Activated T-helper 2 cell treated with anti-CD3 and anti-CD28 coated beads, Interferon-gamma antibody, Interleukin-2, Interleukin-4, amounts not matched to agents 10 μg/mL and 5 μg/mL and 100 μg/mL, durations not matched to agents 14 hours and 24 hours and 36 hours (primary cell): Measurements from ENCODE around the gene CAPZB. TPM values are rescaled to one million over a fixed set of nuclear protein-coding genes. Genes with fewer than 3 reads are reported as not detected.
A peak's percentile ranks its signal among the peaks of the same experiment; 100 is the strongest.

Experiments used
- DNase-seq: peaks from one replicate; pipeline ENCODE4 v3.0.0; 2021; ENCODE audit warnings: low spot score
- H3K27ac Mint-ChIP-seq: one replicate; pipeline ENCODE4 v1.8.0; 2021; ENCODE audit warnings: mixed read lengths
- H3K27me3 Mint-ChIP-seq: one replicate; pipeline ENCODE4 v1.8.0; 2021; ENCODE audit warnings: low read depth, mixed read lengths
- H3K36me3 Mint-ChIP-seq: one replicate; pipeline ENCODE4 v1.8.0; 2021; ENCODE audit warnings: low read depth, mixed read lengths
- H3K4me1 Mint-ChIP-seq: one replicate; pipeline ENCODE4 v1.8.0; 2021; ENCODE audit warnings: low read depth, mixed read lengths
- H3K4me3 Mint-ChIP-seq: one replicate; pipeline ENCODE4 v1.8.0; 2021; ENCODE audit warnings: low read depth, mild to moderate bottlenecking, moderate library complexity, mixed read lengths
- H3K9me3 Mint-ChIP-seq: one replicate; pipeline ENCODE4 v1.8.0; 2021; ENCODE audit warnings: mixed read lengths
- intact Hi-C: fragments of 100-400 bp; cut with micrococcal nuclease; formaldehyde crosslinking; loops from one replicate; pipeline ENCODE4 v1.15.1; 2023
- total RNA-seq: library from RNA; stranded (reverse); gene quantifications from 2 replicates; pipeline ENCODE4 v1.2.3, GENCODE V29; 2022

CAPZB gene
- total RNA-seq, 1 donor from 2014 or later: 329 TPM

DNA sequence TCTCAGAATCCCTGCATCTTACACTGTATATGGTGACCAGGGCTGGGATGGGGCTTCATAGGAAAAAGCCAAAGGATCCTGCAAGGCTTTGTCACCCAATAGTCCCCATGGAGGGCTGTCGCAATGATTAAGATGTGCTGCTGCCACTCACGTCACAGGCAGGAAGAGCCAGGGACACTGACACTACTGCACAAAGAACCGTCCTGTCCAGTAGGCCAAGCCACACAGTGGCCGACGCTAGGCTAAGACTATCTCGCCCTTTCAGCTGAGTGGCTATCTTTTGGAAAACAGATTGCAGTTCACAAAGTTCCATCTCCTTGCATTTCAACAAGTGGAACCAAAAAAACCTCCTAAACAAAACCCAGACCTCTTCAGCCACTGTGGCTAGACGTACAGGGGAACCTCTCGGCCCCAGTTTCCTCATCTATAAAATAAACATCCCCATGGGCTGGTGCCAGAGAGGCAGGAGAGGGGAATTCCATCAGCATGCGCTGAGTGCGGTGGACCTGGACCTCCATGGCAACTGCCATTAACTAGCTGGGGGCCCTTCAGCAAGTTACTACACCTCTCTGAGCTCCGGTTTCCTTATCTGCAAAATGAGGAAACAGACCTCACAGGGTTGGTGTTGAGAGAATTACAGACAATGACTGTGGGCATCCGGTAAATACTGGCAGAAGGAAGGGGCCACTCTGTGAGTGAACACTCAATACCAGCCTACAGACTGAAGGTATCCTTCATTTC, 8.7 kb downstream of the CAPZB start:
- Mint-ChIP-seq H3K27ac (peak overlapping the region; percentile 90), H3K9me3 (no peaks in the 10 kb centered on the region), H3K4me3 (peak overlapping the region; percentile 70), H3K27me3 (no peaks in the 10 kb centered on the region), H3K4me1 (peaks cover 82% of the 10 kb centered on the region), H3K36me3 (peaks cover 46% of the 10 kb centered on the region)
- DNase-seq: peak; percentile 28
- intact Hi-C loops: loop anchor here (1.0 to 5.0 kb wide), 4 partner anchors 7 to 39 kb away; partner anchors contain the start of gene CAPZB

DNA sequence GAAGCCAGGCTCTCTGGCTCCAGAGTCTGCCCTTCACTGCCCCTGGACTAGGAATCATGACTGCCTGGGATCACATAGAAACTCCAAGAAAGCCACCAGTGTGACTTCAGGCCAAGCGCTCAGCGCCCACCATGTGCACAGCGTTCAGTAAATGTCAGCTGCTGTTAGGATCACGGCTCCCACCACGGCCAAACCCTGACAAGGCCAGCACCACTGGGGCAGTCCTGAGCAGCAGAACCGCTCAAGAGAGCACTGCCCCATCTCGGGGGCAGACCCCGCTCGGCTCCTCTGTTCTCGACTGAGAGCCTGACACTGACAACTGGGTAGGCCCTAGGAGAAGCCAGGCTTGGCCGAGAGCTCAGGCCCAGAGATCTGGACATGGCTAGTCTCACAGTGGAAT, 10.0 kb downstream of the CAPZB start:
- H3K27me3 Mint-ChIP-seq: no peaks in the 10 kb centered on the region
- no peak for DNase-seq
- H3K4me3 Mint-ChIP-seq: no peak overlapping the region
- intact Hi-C loops: loop anchor here (5.0 kb wide), 1 partner anchor 38 kb away; no protein-coding TSS in a partner anchor
- H3K36me3 Mint-ChIP-seq: peaks cover 48% of the 10 kb centered on the region
- H3K9me3 Mint-ChIP-seq: no peaks in the 10 kb centered on the region
- peak overlapping the region; percentile 90 for H3K27ac Mint-ChIP-seq
- peaks cover 78% of the 10 kb centered on the region for H3K4me1 Mint-ChIP-seq

DNA sequence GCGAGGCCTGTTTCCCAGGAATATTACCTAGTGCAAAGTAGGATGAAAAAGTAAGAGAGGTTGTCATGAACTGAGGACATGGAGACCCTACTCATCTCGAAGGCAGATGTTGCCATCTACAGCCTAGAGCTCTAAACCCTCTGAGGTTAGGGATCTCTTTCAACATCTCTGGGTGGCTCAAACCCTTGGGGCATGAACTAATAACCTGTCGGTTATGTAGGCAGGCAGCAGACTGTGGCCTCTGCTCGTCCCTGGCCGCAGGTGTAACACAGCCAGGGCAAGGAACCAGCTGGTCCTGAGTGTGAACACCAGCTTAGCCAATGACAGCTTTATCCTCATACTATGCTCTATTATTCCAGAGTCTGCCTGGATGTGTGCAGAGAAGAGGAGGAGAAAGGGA, 13.2 kb downstream of the CAPZB start:
- no peak for DNase-seq
- no peaks in the 10 kb centered on the region for H3K27me3 Mint-ChIP-seq
- peak overlapping the region; percentile 36 for H3K27ac Mint-ChIP-seq
- H3K36me3 Mint-ChIP-seq: peaks cover 56% of the 10 kb centered on the region
- peaks cover 78% of the 10 kb centered on the region for H3K4me1 Mint-ChIP-seq
- no peaks in the 10 kb centered on the region for H3K9me3 Mint-ChIP-seq
- H3K4me3 Mint-ChIP-seq: no peak overlapping the region
- intact Hi-C loops: no loop called here

DNA sequence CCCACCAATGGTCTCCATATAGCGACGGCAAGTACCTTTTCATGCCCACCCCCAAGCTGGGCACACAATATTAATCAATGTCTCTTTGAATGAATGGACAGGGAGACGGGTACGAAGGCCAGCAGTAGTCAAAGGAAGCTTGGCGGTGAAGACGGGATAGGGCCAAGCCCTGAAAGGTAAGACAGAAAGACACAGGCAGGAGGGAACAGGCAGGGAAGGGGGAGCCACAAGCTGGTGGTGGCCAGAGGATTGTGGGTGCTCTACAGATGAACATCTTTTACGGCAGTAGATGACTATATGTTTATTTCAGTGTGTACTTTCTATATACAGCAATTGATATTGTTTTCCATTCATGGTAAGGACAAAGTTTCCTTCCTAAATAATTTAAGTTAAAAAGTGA, 16.3 kb downstream of the CAPZB start:
- Mint-ChIP-seq H3K27me3 (no peaks in the 10 kb centered on the region), H3K27ac (peak overlapping the region; percentile 90), H3K4me3 (peak overlapping the region; percentile 52), H3K4me1 (peaks cover 79% of the 10 kb centered on the region), H3K9me3 (no peaks in the 10 kb centered on the region), H3K36me3 (peaks cover 55% of the 10 kb centered on the region)
- intact Hi-C loops: loop anchor here (1.0 to 2.0 kb wide), 2 partner anchors 8 to 14 kb away; no protein-coding TSS in a partner anchor
- DNase-seq: no peak

DNA sequence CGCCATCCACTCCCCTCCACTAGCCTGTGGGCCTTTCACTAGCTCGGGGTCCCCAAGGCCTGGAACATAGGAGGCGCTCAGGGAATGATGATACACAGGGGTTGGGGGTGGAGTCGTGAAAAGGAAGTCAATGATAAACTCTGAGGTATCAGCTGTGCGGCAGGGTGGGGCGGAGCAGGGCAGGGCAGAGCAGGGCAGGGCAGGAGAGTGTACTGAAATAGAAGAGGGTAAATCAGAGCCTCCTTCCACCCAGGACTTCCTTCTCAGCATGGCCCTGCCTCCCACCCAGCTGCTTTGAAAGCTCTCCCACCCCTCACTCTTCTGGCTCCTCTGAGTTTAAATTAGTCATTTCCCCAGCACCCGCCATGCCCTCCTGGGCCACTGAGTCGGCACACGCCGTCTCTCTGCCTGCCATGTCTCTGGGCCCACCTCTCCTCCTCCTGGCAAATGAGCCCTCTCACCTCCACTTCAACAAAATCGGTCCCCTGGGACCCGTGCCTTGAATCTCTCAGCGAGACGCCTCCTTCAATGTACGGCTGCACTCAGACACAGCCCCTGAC, 16.9 kb downstream of the CAPZB start:
- Mint-ChIP-seq H3K4me1 (peaks cover 82% of the 10 kb centered on the region), H3K27me3 (no peaks in the 10 kb centered on the region)
- intact Hi-C loops: loop anchor here (2.0 kb wide), 1 partner anchor 14 kb away; no protein-coding TSS in a partner anchor

DNA sequence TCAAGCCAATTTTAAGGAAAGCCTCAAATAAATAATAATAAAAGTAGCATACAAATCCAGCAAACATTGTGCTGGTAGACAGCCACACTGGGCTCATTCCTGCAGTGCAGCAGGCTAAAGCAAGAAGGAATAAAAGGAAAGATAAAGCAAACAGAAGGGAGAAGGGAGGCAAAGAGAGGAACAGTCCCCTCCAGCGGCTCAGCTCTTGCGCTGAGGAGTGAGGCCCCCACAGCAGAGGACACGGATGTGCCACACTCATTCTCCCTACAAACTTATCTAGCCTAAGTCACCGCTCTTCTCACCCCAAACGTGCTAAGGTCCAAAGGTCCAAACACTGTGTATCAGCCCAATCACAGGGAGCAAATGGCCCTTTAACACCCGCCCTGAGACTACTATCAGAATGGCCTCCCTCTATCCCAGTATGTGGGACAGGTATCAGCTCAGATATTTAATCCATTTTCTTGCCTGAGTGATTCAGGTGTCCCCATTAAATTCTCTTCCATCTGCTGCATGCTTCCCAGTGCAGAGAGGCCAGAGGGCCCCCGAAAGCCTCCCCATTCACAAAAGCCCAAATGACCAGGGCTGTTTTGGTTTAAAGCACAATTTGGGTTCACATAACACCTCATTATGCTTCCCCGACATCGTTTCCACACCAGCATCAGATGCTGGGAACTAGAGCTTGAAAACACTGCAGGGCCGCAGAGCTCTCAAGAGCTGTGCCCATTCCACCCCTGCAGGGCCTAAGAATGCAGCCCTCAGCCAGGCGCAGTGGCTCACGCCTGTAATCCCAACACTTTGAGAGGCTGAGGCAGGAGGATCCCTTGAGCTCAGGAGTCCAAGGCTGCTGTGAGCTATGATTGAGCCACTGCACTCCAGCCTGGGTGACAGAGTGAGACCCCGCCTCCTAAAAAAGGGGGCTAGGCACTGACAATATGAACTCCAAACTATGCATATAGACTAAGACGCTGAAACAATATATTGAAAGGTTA, 17.8 kb downstream of the CAPZB start:
- Mint-ChIP-seq H3K36me3 (peaks cover 53% of the 10 kb centered on the region), H3K9me3 (no peaks in the 10 kb centered on the region), H3K4me3 (no peak overlapping the region), H3K27me3 (no peaks in the 10 kb centered on the region), H3K4me1 (peaks cover 86% of the 10 kb centered on the region), H3K27ac (peak overlapping the region; percentile 90)
- intact Hi-C loops: loop anchor here (2.0 kb wide), 1 partner anchor 15 kb away; no protein-coding TSS in a partner anchor
- no peak for DNase-seq

More for the DNA sequence above, 16.9 kb downstream of the CAPZB start:
- Mint-ChIP-seq H3K27ac (peak overlapping the region; percentile 90), H3K4me3 (peak overlapping the region; percentile 52), H3K9me3 (no peaks in the 10 kb centered on the region), H3K36me3 (peaks cover 57% of the 10 kb centered on the region)
- DNase-seq: peak; percentile 58

DNA sequence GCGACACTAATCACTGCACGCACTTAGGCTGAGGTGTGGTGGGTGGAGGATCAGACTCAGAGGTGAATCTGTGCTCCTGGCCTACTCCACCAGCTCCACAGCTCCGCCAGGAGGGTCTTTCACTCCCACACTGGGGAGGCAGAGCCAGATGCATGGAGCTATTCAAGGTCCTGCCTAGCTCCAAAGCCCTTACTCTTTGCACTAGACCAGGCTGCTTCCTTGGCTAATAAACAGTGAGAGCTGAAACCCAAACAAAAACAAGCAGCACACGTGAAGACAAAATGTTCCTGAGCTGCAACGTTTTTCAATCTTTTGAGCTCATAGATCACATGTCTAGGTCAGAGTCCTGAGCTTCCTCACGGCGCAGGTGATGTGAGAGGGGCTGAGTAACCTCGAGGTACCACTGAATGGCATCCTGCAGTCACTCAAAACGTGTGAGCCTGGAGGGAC, 19.2 kb downstream of the CAPZB start:
- H3K27ac Mint-ChIP-seq: peak overlapping the region; percentile 48

DNA sequence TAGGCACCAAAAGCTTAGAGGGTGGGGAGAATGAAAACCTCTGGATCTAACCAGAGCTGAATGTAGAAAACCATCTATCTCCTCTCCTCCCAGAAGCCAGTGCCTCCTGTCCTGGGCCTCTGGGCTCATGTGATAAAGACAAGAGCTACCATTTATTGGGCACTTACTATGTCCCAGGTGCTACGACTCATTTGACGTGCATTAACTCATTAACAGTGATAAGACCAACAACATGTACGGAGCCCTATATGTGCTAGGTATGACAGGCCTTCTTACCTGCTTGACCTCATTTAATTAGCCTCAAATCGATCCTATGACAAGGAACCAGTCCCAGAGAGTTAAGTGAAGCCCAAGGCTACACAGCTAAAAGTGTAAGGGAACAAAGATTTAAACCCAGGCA, 19.7 kb downstream of the CAPZB start:
- DNase-seq: no peak
- no peak overlapping the region for H3K27ac Mint-ChIP-seq
- H3K36me3 Mint-ChIP-seq: peaks cover 42% of the 10 kb centered on the region
- H3K4me3 Mint-ChIP-seq: no peak overlapping the region
- no peaks in the 10 kb centered on the region for H3K9me3 Mint-ChIP-seq
- intact Hi-C loops: no loop called here
- H3K4me1 Mint-ChIP-seq: peaks cover 85% of the 10 kb centered on the region
- H3K27me3 Mint-ChIP-seq: no peaks in the 10 kb centered on the region

More for the DNA sequence above, 19.2 kb downstream of the CAPZB start:
- Mint-ChIP-seq H3K4me3 (no peak overlapping the region), H3K4me1 (peaks cover 84% of the 10 kb centered on the region), H3K36me3 (peaks cover 44% of the 10 kb centered on the region), H3K9me3 (no peaks in the 10 kb centered on the region), H3K27me3 (no peaks in the 10 kb centered on the region)
- intact Hi-C loops: no loop called here
- DNase-seq: no peak

DNA sequence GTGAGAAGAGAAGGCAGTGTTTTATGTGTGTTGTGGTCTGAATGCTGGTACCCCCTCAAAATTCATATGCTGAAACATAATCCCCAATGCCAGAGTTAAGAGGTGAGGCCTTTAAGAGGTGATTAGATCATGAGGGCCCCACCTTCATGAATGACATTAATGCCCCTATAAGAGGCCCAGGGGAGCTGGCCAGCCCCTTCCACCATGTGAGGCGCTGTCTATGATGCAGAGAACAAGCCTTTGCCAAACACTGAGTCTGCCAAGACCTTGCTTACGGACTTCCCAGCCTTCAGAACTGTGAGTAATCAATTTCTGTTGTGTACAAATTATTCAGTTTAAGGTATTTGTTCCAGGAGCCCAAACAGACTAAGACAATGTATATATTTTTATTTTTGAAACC, 20.2 kb downstream of the CAPZB start:
- no peak for DNase-seq
- peaks cover 82% of the 10 kb centered on the region for H3K4me1 Mint-ChIP-seq
- H3K27ac Mint-ChIP-seq: peak overlapping the region; percentile 33
- H3K27me3 Mint-ChIP-seq: no peaks in the 10 kb centered on the region
- no peaks in the 10 kb centered on the region for H3K9me3 Mint-ChIP-seq
- intact Hi-C loops: no loop called here
- H3K4me3 Mint-ChIP-seq: no peak overlapping the region
- H3K36me3 Mint-ChIP-seq: peaks cover 40% of the 10 kb centered on the region

DNA sequence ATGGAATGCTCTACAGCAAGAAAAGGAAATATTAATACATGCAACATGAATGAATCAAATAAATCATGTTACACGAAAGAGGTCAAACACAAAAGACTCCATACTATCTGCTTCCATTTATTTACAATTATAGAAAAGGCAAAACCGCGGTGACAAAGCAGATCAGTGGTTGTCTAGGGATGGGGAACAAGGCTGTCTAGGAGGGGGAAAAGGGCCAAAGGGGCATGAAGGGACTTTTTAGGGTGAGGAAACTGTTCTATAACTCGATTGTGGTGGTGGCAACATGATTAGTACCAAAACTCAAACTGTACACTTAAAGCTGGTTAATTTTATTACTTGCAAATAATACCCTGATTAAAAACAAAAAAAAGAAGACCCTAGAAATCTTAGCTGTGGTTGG, 20.6 kb downstream of the CAPZB start:
- no peak overlapping the region for H3K4me3 Mint-ChIP-seq
- no peaks in the 10 kb centered on the region for H3K9me3 Mint-ChIP-seq
- H3K27me3 Mint-ChIP-seq: no peaks in the 10 kb centered on the region
- DNase-seq: no peak
- peaks cover 82% of the 10 kb centered on the region for H3K4me1 Mint-ChIP-seq
- peak overlapping the region; percentile 39 for H3K27ac Mint-ChIP-seq
- intact Hi-C loops: no loop called here
- peaks cover 40% of the 10 kb centered on the region for H3K36me3 Mint-ChIP-seq

DNA sequence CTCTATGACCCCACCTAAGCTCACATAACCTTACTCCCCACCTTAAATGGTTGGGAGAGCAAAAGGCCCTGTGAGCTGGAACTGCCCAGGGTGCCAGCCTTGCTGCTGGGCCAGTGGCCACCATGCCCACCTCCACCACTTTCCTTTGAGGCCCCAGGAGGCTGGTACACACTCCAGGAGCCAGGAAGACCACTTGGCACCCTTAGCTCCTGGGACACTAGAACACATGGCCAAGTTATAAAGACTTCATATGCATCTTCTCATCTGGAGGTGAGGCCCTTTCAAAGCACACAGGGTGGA, 21.9 kb downstream of the CAPZB start:
- no peaks in the 10 kb centered on the region for H3K9me3 Mint-ChIP-seq
- peaks cover 46% of the 10 kb centered on the region for H3K36me3 Mint-ChIP-seq
- no peak for DNase-seq
- H3K4me3 Mint-ChIP-seq: peak overlapping the region; percentile 75
- intact Hi-C loops: loop anchor here (2.0 kb wide), 1 partner anchor 13 kb away; no protein-coding TSS in a partner anchor
- H3K27me3 Mint-ChIP-seq: no peaks in the 10 kb centered on the region
- peaks cover 82% of the 10 kb centered on the region for H3K4me1 Mint-ChIP-seq
- peak overlapping the region; percentile 65 for H3K27ac Mint-ChIP-seq

DNA sequence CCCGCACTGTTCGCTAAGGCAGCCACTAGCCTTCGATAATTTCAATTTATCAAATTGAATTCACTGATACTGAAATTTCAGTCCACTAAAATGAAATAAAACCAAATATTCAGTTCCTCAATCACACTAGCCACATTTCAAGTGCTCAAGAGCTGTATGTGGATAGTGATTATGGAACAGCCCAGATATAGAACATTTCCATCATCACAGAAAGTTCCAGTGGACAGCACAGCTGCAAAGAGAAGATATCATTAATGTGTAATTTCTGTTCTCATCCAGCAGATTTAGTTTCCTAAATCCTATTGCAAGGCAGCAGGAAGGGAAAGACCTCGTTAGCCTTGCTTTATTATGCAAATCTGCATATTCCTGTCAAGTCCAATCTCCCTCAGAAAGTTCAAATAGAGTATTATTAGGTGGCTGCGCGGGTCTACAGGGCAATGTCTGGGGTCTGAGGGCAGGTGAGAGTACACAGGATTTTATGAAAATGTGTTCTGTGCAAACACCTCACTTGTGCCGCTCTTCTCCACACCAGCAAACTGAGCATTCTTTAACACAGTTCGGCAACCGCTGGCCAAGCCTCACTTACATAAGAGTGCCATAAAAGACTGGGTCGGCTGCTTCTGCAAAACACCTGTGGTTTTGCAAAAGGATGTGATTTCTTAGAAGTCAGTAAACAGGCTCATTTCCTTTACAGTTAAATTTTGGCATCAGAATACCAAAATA, 22.4 kb downstream of the CAPZB start:
- Mint-ChIP-seq H3K27ac (peak overlapping the region; percentile 65), H3K4me3 (peak overlapping the region; percentile 75), H3K9me3 (no peaks in the 10 kb centered on the region), H3K36me3 (peaks cover 46% of the 10 kb centered on the region), H3K27me3 (no peaks in the 10 kb centered on the region), H3K4me1 (peaks cover 77% of the 10 kb centered on the region)
- intact Hi-C loops: loop anchor here (2.0 kb wide), 1 partner anchor 14 kb away; no protein-coding TSS in a partner anchor
- peak; percentile 62 for DNase-seq
